Panc1 (cell line): Measurements from ENCODE around the gene RNF114. TPM values are rescaled to one million over a fixed set of nuclear protein-coding genes. Genes with fewer than 3 reads are reported as not detected.

ENCODE experiments used
- ATAC-seq: fragments of 200-7000 bp; cut with Tn5 transposase; 2 replicates; pipeline ENCODE4 v1.9.1; 2020; ENCODE audit warnings: mild to moderate bottlenecking, moderate library complexity
- BruUV-seq: library from RNA; stranded (reverse); fragments of 400-500 nt; replicated peaks from 2 replicates; lab custom pipeline; 2021; lab: Mats Ljungman, UMichigan
- CTCF ChIA-PET: fragments of 300-600 bp; sonication (Branson Sonifier 250); formaldehyde crosslinking; loops from one replicate; lab custom pipeline; 2022; ENCODE audit warnings: antibody characterized with exemption; lab: Charles Lee
- POLR2A ChIA-PET: fragments of 300-600 bp; sonication (Branson Sonifier 250); formaldehyde crosslinking; loops from one replicate; lab custom pipeline; 2022; ENCODE audit warnings: antibody characterized with exemption; lab: Charles Lee
- DNase-seq: peaks from one replicate; pipeline ENCODE4 v3.0.0-alpha.2; 2010; ENCODE audit warnings: low read depth, low spot score
- H3K27ac ChIP-seq: 2 replicates; pipeline ENCODE4 v1.5.1; 2011; ENCODE audit warnings: mild to moderate bottlenecking, low read length, inconsistent platforms
- H3K27me3 ChIP-seq: fragments of 200-500 bp; sonication (Bioruptor generic); 2 replicates; pipeline ENCODE4 v1.6.0; 2014; ENCODE audit warnings: low read length, inconsistent platforms; ENCODE audit not compliant: control insufficient read depth, insufficient read depth
- H3K36me3 ChIP-seq: fragments of 200-500 bp; sonication (Bioruptor generic); 2 replicates; pipeline ENCODE4 v1.5.1; 2014; ENCODE audit warnings: inconsistent platforms, mild to moderate bottlenecking, low read length, moderate library complexity; ENCODE audit not compliant: control insufficient read depth, insufficient read depth
- H3K4me1 ChIP-seq: 2 replicates; pipeline ENCODE4 v1.5.1; 2011; ENCODE audit warnings: inconsistent platforms, mild to moderate bottlenecking, low read length, moderate library complexity; ENCODE audit not compliant: control insufficient read depth, insufficient read depth
- H3K4me3 ChIP-seq, 2 experiments: 2 replicates each; pipeline ENCODE4 v1.5.1; 2011 to 2012; ENCODE audit warnings: low read depth in 2 of 2, low read length in 2 of 2, mild to moderate bottlenecking in 2 of 2, inconsistent platforms in 1 of 2, moderate library complexity in 1 of 2
- H3K9me3 ChIP-seq: fragments of 200-500 bp; sonication (Bioruptor generic); 2 replicates; pipeline ENCODE4 v1.5.1; 2014; ENCODE audit warnings: low read depth, mild to moderate bottlenecking, inconsistent platforms, low read length, moderate library complexity; ENCODE audit not compliant: control insufficient read depth, insufficient read depth
- CTCF ChIP-seq: fragments of 450-650 bp; IDR thresholded peaks from 2 replicates; pipeline ENCODE4 v1.5.1; 2017; ENCODE audit warnings: mild to moderate bottlenecking
- POLR2AphosphoS5 ChIP-seq: IDR thresholded peaks from 2 replicates; pipeline ENCODE4 v1.6.1; 2012; ENCODE audit warnings: mild to moderate bottlenecking, low read depth, low read length, moderate library complexity
- REST ChIP-seq, 2 experiments: IDR thresholded peaks; 2 replicates each; pipeline ENCODE4 v1.6.1; 2011 to 2012; ENCODE audit warnings: low read depth in 2 of 2, control low read depth in 1 of 2, low read length in 1 of 2, mild to moderate bottlenecking in 1 of 2, moderate library complexity in 1 of 2; ENCODE audit not compliant: insufficient read depth in 1 of 2
- SIN3A ChIP-seq: IDR thresholded peaks from 2 replicates; pipeline ENCODE4 v1.6.1; 2012; ENCODE audit warnings: low read depth, mild to moderate bottlenecking, low read length, moderate library complexity, borderline replicate concordance; ENCODE audit not compliant: insufficient read depth
- TCF7L2 ChIP-seq: IDR thresholded peaks from 2 replicates; pipeline ENCODE4 v1.6.1; 2011; ENCODE audit warnings: mild to moderate bottlenecking, low read depth, low read length, inconsistent platforms
- in situ Hi-C: cut with HindIII; loops from 2 replicates; pipeline ENCODE4 v1.10.0; 2016; ENCODE audit warnings: low sequenced_read_pairs, low pct_unique_long_range_greater_than_20kb
- intact Hi-C: fragments of 100-400 bp; cut with micrococcal nuclease; formaldehyde crosslinking; loops from one replicate; pipeline ENCODE4 v1.10.0; 2022; ENCODE audit not compliant: unreplicated experiment
- total RNA-seq: library from RNA; stranded (reverse); gene quantifications from one replicate; pipeline ENCODE4 v1.2.1, GENCODE V29; 2021; ENCODE audit not compliant: unreplicated experiment

The RNF114 gene
- total RNA-seq, 1 experiment from 2014 or later = 70.0 TPM

GRCh38 chr20:49887251-49888211 is 48.7 kb upstream of the RNF114 start:
- H3K4me3 ChIP-seq = no peak overlapping the region
- ChIA-PET CTCF (interaction anchor here (0.6 to 2.4 kb wide), 5 partner anchors 21 to 1756 kb away, joined by 3 to 6 read pairs (median 3); no protein-coding TSS in a partner anchor), POLR2A (no interaction called here)
- no peaks in the 10 kb centered on the region for H3K36me3 ChIP-seq
- H3K27me3 ChIP-seq = no peaks in the 10 kb centered on the region
- peaks cover 26% of the 10 kb centered on the region for H3K4me1 ChIP-seq
- ATAC-seq (peak; percentile 15; the same call in 1 of the 2 replicates), DNase-seq (no peak)
- in situ Hi-C loops (no loop called here), intact Hi-C loops (loop anchor here (5.0 kb wide), 1 partner anchor 275 kb away; no protein-coding TSS in a partner anchor)
- BruUV-seq = no TSS peak
- no peak overlapping the region for H3K27ac ChIP-seq
- no peak for TF ChIP-seq SIN3A
- no peak for TF ChIP-seq TCF7L2
- TF ChIP-seq REST (IDR thresholded peaks at IDR 0.05; ENCODE audit: insufficient read depth in 1 of 2, low read depth in 2 of 2, low read length in 1 of 2) = no peak
- TF ChIP-seq POLR2AphosphoS5 = no peak
- TF ChIP-seq CTCF = no peak
- no peaks in the 10 kb centered on the region for H3K9me3 ChIP-seq

GRCh38 chr20:49888212-49889000 is 47.8 kb upstream of the RNF114 start:
- ChIA-PET POLR2A (no interaction called here), CTCF (interaction anchor here (0.5 to 2.4 kb wide), 5 partner anchors 12 to 347 kb away, joined by 3 to 6 read pairs (median 5); no protein-coding TSS in a partner anchor)
- no peak overlapping the region for H3K4me3 ChIP-seq
- no TSS peak for BruUV-seq
- H3K9me3 ChIP-seq = no peaks in the 10 kb centered on the region
- intact Hi-C loops (loop anchor here (5.0 kb wide), 1 partner anchor 276 kb away; no protein-coding TSS in a partner anchor), in situ Hi-C loops (no loop called here)
- ATAC-seq (peak; percentile 72), DNase-seq (peak; percentile 38)
- no peak overlapping the region for H3K27ac ChIP-seq
- TF ChIP-seq TCF7L2 (0 out of 2 replicates have a peak, but pooled peaks have one; percentile 36), SIN3A (no peak), CTCF (peak; percentile 95), POLR2AphosphoS5 (no peak)
- H3K27me3 ChIP-seq = no peaks in the 10 kb centered on the region
- peaks cover 35% of the 10 kb centered on the region for H3K4me1 ChIP-seq
- H3K36me3 ChIP-seq = no peaks in the 10 kb centered on the region
